K562 treated with DMSO at 1 percent for 48 hours (cell line): ENCODE results near the gene PRDX1. TPM values are rescaled to one million over a fixed set of nuclear protein-coding genes. Genes with fewer than 3 reads are reported as not detected.

Source experiments
- total RNA-seq: library from RNA; unstranded; fragments of 300-600 nt; gene quantifications from 2 replicates; pipeline ENCODE4 v1.2.3, GENCODE V29; 2022; ENCODE audit warnings: low replicate concordance; ENCODE audit errors: extremely low read depth

Gene PRDX1
- total RNA-seq: 660 and 1,271 TPM in 2 replicates

GRCh38 chr1:45521413-45522323 lies at the start of gene PRDX1:
Gene PRDX1 (minus strand): TSS chr1:45521884. CDS start chr1:45519043, 2,841 bp downstream.

GRCh38 chr1:45550401-45551351 lies 29.0 kb upstream of the PRDX1 start, which contains the start of gene AKR1A1:
Gene AKR1A1 (plus strand): TSS chr1:45550826. CDS start chr1:45561795, 10,969 bp downstream.

GRCh38 chr1:45490626-45491486 lies 30.8 kb downstream of the PRDX1 start, which contains the start of gene TESK2:
Gene TESK2 (minus strand): TSS chr1:45491163. CDS start chr1:45457785, 33,378 bp downstream.

Other genes with a start within 250 kb of the PRDX1 start
- gene HPDL, start 195.0 kb downstream of the PRDX1 start, total RNA-seq: not detected in 2 replicates
- gene TOE1, start 181.7 kb downstream of the PRDX1 start, total RNA-seq: not detected in 2 replicates
- not detected in 2 replicates for gene MUTYH, start 181.4 kb downstream of the PRDX1 start, total RNA-seq
- gene TESK2, start 30.7 kb downstream of the PRDX1 start, total RNA-seq: not detected in 2 replicates
- gene CCDC163, start 21.8 kb downstream of the PRDX1 start, total RNA-seq: not detected in 2 replicates
- not detected in 2 replicates for gene MMACHC, start 21.6 kb downstream of the PRDX1 start, total RNA-seq
- 594 TPM in 1 of 2 replicates, not detected in the other for gene AKR1A1, start 28.9 kb upstream of the PRDX1 start, total RNA-seq
- not detected in 2 replicates for gene NASP, start 62.2 kb upstream of the PRDX1 start, total RNA-seq
- gene CCDC17, start 102.2 kb upstream of the PRDX1 start, total RNA-seq: not detected in 2 replicates
- not detected in 2 replicates for gene GPBP1L1, start 164.6 kb upstream of the PRDX1 start, total RNA-seq
- not detected in 2 replicates for gene TMEM69, start 166.3 kb upstream of the PRDX1 start, total RNA-seq
- not detected in 2 replicates for gene IPP, start 228.8 kb upstream of the PRDX1 start, total RNA-seq